HepG2 (cell line): ENCODE measurements around the gene ITGB3. TPM values are rescaled to one million over a fixed set of nuclear protein-coding genes. Genes with fewer than 3 reads are reported as not detected.

Experiments
- AGO2 ChIP-seq: fragments of 200-400 bp; formaldehyde crosslinking; optimal IDR thresholded peaks from 2 replicates; pipeline ENCODE3; 2017; ENCODE audit warnings: mild to moderate bottlenecking, low read depth, low read length, moderate library complexity
- ETV5 ChIP-seq: IDR thresholded peaks from 2 replicates; pipeline ENCODE4 v1.6.1; 2018; ENCODE audit warnings: missing biosample characterization, missing genetic modification reagents, inconsistent platforms, borderline replicate concordance
- KDM5A ChIP-seq: fragments of 200-600 bp; sonication (generic); IDR thresholded peaks from 2 replicates; pipeline ENCODE4 v1.7.0; 2018; ENCODE audit warnings: antibody characterized with exemption, mild to moderate bottlenecking, low read length, borderline replicate concordance
- KLF13 ChIP-seq: sonication (generic); formaldehyde crosslinking; IDR thresholded peaks from 2 replicates; pipeline ENCODE4 v1.4.0; 2020; ENCODE audit warnings: mild to moderate bottlenecking, missing genetic modification reagents
- MZF1 ChIP-seq: sonication (generic); formaldehyde crosslinking; IDR thresholded peaks from 2 replicates; pipeline ENCODE4 v1.8.1; 2023; ENCODE audit warnings: mild to moderate bottlenecking, missing genetic modification reagents, borderline replicate concordance
- PCBP2 ChIP-seq: fragments of 200-400 bp; formaldehyde crosslinking; optimal IDR thresholded peaks from 2 replicates; pipeline ENCODE3; 2018; ENCODE audit warnings: low read length, low read depth; ENCODE audit not compliant: poor library complexity, severe bottlenecking
- PTBP1 ChIP-seq: fragments of 200-400 bp; formaldehyde crosslinking; IDR thresholded peaks from 2 replicates; pipeline ENCODE4 v1.6.1; 2018; ENCODE audit warnings: low read length, low read depth; ENCODE audit not compliant: poor library complexity, severe bottlenecking
- RBFOX2 ChIP-seq: fragments of 200-400 bp; formaldehyde crosslinking; IDR thresholded peaks from 2 replicates; pipeline ENCODE4 v1.6.1; 2017; ENCODE audit warnings: low read depth, mild to moderate bottlenecking, low read length
- RFXANK ChIP-seq: IDR thresholded peaks from 2 replicates; pipeline ENCODE4 v1.6.1; 2016
- SCMH1 ChIP-seq: sonication (generic); formaldehyde crosslinking; IDR thresholded peaks from 2 replicates; pipeline ENCODE4 v1.9.0; 2021; ENCODE audit warnings: missing genetic modification reagents, mild to moderate bottlenecking, borderline replicate concordance
- SRSF4 ChIP-seq: fragments of 200-400 bp; formaldehyde crosslinking; IDR thresholded peaks from one replicate; pipeline ENCODE4 v1.6.1; 2018; ENCODE audit warnings: mild to moderate bottlenecking, low read depth, low read length, moderate library complexity; ENCODE audit not compliant: poor library complexity, severe bottlenecking
- SSRP1 ChIP-seq: IDR thresholded peaks from 2 replicates; pipeline ENCODE4 v1.6.1; 2016; ENCODE audit warnings: control low read depth
- TOE1 ChIP-seq: sonication (generic); formaldehyde crosslinking; IDR thresholded peaks from 2 replicates; pipeline ENCODE4 v1.4.0; 2020; ENCODE audit warnings: mild to moderate bottlenecking, missing genetic modification reagents
- ZFX ChIP-seq: sonication (generic); formaldehyde crosslinking; IDR thresholded peaks from 2 replicates; pipeline ENCODE4 v1.4.0; 2020; ENCODE audit warnings: mild to moderate bottlenecking, low read depth, missing genetic modification reagents, moderate library complexity
- ZMAT3 ChIP-seq: sonication (generic); formaldehyde crosslinking; conservative IDR thresholded peaks from 2 replicates; pipeline ENCODE4 v1.7.0; 2021; ENCODE audit warnings: missing genetic modification reagents
- ZNF33A ChIP-seq: sonication (generic); formaldehyde crosslinking; IDR thresholded peaks from 2 replicates; pipeline ENCODE4 v1.5.1; 2020; ENCODE audit warnings: missing genetic modification reagents, mild to moderate bottlenecking, moderate library complexity, borderline replicate concordance
- ZNF484 ChIP-seq: sonication (generic); formaldehyde crosslinking; IDR thresholded peaks from 2 replicates; pipeline ENCODE4 v1.5.1; 2020; ENCODE audit warnings: mild to moderate bottlenecking, low read depth, missing genetic modification reagents, borderline replicate concordance
- ZNF777 ChIP-seq: sonication (generic); formaldehyde crosslinking; IDR thresholded peaks from 2 replicates; pipeline ENCODE4 v1.4.0; 2020; ENCODE audit warnings: missing genetic modification reagents
- ZNF780A ChIP-seq: sonication (generic); formaldehyde crosslinking; IDR thresholded peaks from 2 replicates; pipeline ENCODE4 v1.8.0; 2022; ENCODE audit warnings: mild to moderate bottlenecking, missing genetic modification reagents, moderate library complexity
- ZSCAN22 ChIP-seq: sonication (generic); formaldehyde crosslinking; IDR thresholded peaks from 2 replicates; pipeline ENCODE4 v1.4.0; 2020; ENCODE audit warnings: mild to moderate bottlenecking, missing genetic modification reagents
- polyA plus RNA-seq, 8 experiments: library from polyadenylated mRNA; depleted of rRNA in 3 of 8; stranded (reverse) in 7 of 8; unstranded in 1 of 8; fragments of >200 nt; fragmentation: Illumina TruSeq in 4 of 8; extraction: Trizol in 4 of 8; gene quantifications; 2 replicates each; pipeline versions ENCODE4 v1.2.1 to v1.2.3, GENCODE V29; 2011 to 2016; ENCODE audit warnings: low read depth in 4 of 8, missing spikeins in 1 of 8, mixed read lengths in 1 of 8; ENCODE audit not compliant: insufficient read depth in 1 of 8
- total RNA-seq, 5 experiments: library from RNA; depleted of rRNA; stranded (reverse); fragments of >200 nt; fragmentation: Illumina TruSeq; extraction: Trizol; gene quantifications; 2 replicates each; pipeline ENCODE4 v1.2.3, GENCODE V29; 2016; ENCODE audit warnings: low read depth in 1 of 5
- TF ChIP-seq, protein P1 (sequence below): IDR thresholded peaks from 2 replicates; pipeline ENCODE4 v1.6.1; 2016; ENCODE audit warnings: low read depth
- TF ChIP-seq, protein P2 (sequence below): sonication (generic); formaldehyde crosslinking; IDR thresholded peaks from 2 replicates; pipeline ENCODE4 v1.4.0; 2020; ENCODE audit warnings: missing genetic modification reagents, borderline replicate concordance
- TF ChIP-seq, protein P3 (sequence below): sonication (generic); formaldehyde crosslinking; IDR thresholded peaks from 2 replicates; pipeline ENCODE4 v1.9.0; 2021; ENCODE audit warnings: missing genetic modification reagents, borderline replicate concordance
- TF ChIP-seq, protein P4 (sequence below): sonication (generic); formaldehyde crosslinking; IDR thresholded peaks from 2 replicates; pipeline ENCODE4 v1.5.1; 2020; ENCODE audit warnings: mild to moderate bottlenecking, moderate library complexity, missing genetic modification reagents

ITGB3 gene
- total and polyA plus RNA-seq, 2 of the 13 experiments (the other 11 are each of a cell fraction or from before 2014, with no cell fraction given): 0.09 to 0.31 TPM

DNA sequence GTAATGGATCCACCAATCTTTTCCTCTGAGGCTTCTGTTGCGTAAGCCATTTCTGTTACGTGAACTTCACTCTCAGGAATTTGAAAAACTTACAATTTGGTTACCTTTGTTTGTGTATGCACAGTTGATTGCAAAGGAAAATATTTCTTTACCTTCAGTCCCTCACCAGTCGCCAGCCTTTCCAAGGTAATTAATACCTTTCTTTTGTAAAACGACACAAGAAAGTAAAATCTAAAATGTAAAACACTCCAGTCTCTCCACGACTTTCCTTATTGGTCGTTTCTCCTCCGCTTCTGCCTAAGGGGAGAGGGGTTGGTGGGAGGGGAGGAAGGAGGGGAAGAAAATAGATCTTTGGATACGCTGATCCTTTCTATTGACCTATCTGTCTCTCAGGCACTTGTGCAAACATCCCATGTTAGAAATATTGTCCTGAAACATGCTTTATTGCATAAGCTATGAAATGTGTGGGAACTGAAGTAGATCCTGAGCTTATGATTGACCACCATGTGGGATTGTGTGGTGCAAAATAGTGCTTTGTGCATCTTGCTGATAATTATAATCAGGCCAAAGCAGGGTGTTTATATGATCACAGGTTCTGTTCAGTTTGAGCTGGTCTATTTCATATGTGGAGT, 37.7 kb downstream of the ITGB3 start (continued):
- TF ChIP-seq PTBP1 (no peak), KDM5A (no peak), KLF13 (no peak), ZSCAN22 (no peak), ZNF780A (CRISPR knock-in tag) (no peak), ZNF777 (CRISPR knock-in tag) (no peak), RFXANK (no peak), ZNF484 (CRISPR knock-in tag) (no peak), SSRP1 (CRISPR knock-in tag) (no peak), MZF1 (CRISPR knock-in tag) (no peak), ZNF33A (CRISPR knock-in tag) (no peak), AGO2 (no peak), PCBP2 (peak; percentile 45), ZMAT3 (CRISPR knock-in tag) (no peak), ZFX (CRISPR knock-in tag) (no peak), ETV5 (CRISPR knock-in tag) (peak; percentile 35; the same call in 1 of the 2 replicates), SCMH1 (CRISPR knock-in tag) (no peak), RBFOX2 (no peak), TOE1 (CRISPR knock-in tag) (no peak), SRSF4 (no peak)
- TF ChIP-seq, protein P1, sequence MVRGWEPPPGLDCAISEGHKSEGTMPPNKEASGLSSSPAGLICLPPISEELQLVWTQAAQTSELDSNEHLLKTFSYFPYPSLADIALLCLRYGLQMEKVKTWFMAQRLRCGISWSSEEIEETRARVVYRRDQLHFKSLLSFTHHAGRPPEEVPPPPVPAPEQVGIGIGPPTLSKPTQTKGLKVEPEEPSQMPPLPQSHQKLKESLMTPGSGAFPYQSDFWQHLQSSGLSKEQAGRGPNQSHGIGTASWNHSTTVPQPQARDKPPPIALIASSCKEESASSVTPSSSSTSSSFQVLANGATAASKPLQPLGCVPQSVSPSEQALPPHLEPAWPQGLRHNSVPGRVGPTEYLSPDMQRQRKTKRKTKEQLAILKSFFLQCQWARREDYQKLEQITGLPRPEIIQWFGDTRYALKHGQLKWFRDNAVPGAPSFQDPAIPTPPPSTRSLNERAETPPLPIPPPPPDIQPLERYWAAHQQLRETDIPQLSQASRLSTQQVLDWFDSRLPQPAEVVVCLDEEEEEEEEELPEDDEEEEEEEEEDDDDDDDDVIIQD (CRISPR knock-in tag): no peak
- TF ChIP-seq, protein P2, sequence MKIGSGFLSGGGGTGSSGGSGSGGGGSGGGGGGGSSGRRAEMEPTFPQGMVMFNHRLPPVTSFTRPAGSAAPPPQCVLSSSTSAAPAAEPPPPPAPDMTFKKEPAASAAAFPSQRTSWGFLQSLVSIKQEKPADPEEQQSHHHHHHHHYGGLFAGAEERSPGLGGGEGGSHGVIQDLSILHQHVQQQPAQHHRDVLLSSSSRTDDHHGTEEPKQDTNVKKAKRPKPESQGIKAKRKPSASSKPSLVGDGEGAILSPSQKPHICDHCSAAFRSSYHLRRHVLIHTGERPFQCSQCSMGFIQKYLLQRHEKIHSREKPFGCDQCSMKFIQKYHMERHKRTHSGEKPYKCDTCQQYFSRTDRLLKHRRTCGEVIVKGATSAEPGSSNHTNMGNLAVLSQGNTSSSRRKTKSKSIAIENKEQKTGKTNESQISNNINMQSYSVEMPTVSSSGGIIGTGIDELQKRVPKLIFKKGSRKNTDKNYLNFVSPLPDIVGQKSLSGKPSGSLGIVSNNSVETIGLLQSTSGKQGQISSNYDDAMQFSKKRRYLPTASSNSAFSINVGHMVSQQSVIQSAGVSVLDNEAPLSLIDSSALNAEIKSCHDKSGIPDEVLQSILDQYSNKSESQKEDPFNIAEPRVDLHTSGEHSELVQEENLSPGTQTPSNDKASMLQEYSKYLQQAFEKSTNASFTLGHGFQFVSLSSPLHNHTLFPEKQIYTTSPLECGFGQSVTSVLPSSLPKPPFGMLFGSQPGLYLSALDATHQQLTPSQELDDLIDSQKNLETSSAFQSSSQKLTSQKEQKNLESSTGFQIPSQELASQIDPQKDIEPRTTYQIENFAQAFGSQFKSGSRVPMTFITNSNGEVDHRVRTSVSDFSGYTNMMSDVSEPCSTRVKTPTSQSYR: no peak
- TF ChIP-seq, protein P3, sequence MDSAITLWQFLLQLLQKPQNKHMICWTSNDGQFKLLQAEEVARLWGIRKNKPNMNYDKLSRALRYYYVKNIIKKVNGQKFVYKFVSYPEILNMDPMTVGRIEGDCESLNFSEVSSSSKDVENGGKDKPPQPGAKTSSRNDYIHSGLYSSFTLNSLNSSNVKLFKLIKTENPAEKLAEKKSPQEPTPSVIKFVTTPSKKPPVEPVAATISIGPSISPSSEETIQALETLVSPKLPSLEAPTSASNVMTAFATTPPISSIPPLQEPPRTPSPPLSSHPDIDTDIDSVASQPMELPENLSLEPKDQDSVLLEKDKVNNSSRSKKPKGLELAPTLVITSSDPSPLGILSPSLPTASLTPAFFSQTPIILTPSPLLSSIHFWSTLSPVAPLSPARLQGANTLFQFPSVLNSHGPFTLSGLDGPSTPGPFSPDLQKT: no peak
- TF ChIP-seq, protein P4, sequence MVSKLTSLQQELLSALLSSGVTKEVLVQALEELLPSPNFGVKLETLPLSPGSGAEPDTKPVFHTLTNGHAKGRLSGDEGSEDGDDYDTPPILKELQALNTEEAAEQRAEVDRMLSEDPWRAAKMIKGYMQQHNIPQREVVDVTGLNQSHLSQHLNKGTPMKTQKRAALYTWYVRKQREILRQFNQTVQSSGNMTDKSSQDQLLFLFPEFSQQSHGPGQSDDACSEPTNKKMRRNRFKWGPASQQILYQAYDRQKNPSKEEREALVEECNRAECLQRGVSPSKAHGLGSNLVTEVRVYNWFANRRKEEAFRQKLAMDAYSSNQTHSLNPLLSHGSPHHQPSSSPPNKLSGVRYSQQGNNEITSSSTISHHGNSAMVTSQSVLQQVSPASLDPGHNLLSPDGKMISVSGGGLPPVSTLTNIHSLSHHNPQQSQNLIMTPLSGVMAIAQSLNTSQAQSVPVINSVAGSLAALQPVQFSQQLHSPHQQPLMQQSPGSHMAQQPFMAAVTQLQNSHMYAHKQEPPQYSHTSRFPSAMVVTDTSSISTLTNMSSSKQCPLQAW (CRISPR knock-in tag): no peak
